Measurements from ENCODE around the gene WRAP73.

The WRAP73 gene

GRCh38 chr1:3609016-3609768 is 40.7 kb downstream of the WRAP73 start:
- no peak for DNase-seq

GRCh38 chr1:3608154-3608553 is 41.7 kb downstream of the WRAP73 start:
- DNase-seq, result no peak

GRCh38 chr1:3607703-3608065 is 42.2 kb downstream of the WRAP73 start:
- no peak for DNase-seq

DNA sequence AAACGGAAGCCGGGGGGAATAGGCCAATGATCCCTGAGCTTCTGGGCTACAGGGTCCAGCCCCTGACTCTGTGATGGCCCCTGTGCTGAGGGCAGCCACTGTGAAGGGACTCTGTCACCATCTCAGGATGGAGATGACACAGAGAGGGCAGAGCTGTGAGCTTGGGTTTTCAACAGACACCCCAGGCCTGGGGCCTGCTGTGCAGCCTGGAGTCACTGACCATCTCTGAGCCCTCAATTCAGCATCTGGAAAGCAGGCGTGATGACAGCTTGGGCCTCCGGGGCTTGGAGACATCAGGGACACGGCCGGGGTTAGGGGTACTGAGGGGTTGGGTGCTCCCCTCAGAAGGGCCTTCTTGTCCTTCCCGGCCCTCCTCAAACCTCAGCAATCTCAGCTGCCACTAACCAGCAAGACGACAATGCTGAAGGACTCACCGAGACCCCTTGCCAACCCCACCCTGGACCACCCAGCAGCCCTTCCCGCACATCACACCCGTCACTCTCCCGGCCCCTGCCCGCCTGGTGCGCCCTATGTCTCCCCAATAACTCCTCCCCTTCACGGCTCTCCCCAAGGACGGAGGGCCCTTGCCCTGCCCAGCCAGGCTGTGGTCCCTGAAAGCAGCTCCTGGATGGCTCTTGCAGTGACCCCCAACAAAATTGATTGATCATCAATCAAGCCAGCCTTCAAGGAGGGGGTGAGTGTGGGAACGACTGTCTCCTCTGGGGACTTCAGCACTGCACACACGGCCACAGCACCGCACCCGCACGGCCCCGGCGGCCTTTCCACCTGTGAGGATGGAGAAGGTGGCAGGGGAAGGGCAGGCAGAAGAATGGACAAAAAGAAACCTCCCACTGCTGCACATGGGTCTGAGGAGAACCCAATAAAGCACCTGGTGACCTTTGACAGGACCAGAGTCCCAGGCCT is 42.9 kb downstream of the WRAP73 start:
- DNase-seq, result no peak

- DNase-seq, result no peak
These were observed 44.7 kb downstream of the WRAP73 start for GRCh38 chr1:3604997-3605823.

- no peak for DNase-seq
These were observed 45.4 kb downstream of the WRAP73 start for GRCh38 chr1:3604468-3604974.

DNA sequence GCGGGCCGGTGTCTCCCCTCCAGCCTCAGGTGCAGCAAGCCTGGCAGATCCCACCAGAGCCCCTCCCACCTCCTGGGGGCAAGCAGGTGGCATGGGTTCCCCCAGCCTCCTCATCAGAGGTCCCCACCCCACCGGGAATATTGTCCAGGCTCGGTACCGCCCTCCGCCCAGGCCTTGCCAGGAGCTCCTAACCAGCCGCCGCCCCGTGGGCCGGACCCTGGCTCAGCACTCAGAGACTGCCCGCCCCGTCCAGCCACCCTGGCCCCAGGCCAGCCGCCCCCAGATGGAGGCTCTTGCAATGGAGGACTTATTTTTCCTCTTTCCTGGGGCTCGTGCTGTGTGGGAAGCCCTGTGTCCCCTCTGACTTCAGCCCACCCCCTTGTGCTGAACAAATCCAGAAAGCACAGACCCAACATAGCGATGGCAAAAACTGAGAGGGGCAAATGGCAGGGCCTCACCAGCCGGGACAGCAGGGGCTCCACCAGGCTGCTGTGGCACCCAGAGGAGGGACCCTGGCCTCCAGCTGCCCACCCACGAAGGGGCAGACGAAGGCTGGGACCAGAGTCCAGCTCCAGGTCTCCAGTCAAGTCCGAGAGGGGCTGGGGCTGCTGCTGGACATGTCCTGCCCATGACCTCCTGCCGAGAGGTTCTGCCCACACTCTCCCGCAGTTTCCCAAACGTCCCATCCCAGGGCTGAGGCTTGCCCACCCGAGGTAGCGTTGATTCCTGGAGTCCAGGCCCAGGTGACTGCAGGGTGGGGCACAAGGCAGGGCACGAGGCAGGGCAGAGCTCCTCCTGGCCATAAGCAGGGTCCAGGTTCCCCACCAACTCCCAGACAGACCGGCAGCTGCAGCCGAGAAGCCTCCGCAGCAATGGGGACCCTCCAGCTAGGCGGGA is 46.1 kb downstream of the WRAP73 start:
- no peak for DNase-seq

DNA sequence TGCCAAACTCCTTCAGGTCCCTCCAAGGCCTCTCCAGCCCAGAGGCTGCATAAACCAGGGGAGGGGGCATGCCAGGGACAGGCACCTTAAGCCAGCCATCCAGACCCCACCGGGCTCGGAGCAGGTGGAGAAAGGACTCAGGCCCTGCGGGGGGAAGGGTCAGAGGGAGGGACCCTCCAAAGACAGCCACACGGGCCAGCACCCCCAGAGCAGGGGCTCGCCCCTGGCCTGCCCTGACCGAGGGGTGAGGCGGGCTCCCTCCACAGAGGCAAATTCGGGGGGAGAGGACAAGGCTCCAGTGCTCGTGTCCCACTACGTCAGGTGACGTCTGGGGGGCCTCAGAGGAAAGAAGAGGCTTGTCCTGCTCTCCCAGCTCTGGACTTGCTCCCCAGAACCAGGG is 46.7 kb downstream of the WRAP73 start:
- no peak for DNase-seq

DNA sequence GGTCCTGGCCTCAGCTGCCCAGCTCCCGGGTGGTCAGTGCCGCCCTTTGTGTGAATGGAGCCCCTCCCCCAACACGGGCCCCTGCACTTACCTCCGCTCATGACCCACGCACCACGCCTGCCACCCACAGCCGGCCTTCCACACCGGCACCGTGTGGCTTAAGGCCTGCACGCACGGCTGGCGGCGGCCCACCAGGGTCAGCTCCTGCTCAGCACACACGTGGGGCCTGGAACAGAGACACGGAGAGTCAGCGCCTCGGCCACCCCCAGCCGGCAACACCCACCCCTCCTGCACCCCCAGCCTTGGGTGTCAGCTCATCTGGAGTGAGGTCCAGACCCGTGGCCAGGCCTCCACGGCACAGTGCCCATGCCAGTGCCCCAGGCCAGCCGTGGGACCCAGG is 47.5 kb downstream of the WRAP73 start:
- no peak for DNase-seq

GRCh38 chr1:3601743-3602142 is 48.2 kb downstream of the WRAP73 start:
- no peak for DNase-seq

- no peak for DNase-seq
These were observed 49.5 kb downstream of the WRAP73 start for GRCh38 chr1:3600354-3600753.

DNA sequence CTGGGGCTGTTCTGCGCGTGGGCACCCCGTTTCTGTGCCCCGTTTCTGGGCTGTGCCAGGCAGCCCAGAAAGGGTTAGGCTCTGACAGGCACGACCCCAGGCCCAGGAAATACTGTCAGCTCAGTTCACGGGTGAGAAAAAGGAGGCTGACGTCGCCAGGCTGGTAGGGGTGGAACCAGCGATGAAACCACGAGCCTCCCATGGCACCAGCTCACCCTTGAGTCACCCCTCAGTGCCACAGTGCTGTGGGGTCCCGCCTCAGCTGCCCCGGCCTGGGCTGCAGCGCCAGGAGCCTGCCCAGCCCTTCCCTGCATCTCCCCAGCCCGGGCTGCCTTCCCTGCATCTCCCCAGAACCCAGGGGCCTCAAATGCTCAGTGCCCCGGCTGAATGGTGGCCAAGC is 50.1 kb downstream of the WRAP73 start:
- DNase-seq, result no peak

DNA sequence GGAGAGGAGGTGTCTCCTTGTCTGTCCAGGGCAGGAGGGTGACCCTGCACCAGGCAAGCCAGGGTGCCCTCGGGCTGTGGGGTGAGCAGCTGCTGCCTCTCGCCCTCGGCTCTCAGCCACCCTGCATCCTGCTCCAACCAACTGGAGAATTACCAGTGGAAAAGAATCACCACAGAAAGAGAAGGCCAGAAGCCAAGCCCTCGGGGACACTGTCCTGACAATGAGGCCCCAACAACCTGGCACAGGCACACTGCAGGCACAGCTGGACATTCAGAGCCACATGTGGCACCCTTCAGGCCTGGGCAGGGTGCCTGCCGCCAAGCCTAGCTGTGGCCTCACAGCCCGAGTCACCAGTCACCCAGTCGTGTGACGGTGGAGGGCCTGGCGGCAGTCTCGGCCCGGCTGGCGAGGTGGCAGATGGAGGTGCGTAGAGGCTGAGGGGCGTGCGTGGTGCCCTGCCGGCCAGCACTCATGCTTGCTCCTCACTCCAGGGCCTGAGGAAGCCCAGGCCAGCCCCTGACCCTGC is 50.6 kb downstream of the WRAP73 start:
- DNase-seq, result no peak

DNA sequence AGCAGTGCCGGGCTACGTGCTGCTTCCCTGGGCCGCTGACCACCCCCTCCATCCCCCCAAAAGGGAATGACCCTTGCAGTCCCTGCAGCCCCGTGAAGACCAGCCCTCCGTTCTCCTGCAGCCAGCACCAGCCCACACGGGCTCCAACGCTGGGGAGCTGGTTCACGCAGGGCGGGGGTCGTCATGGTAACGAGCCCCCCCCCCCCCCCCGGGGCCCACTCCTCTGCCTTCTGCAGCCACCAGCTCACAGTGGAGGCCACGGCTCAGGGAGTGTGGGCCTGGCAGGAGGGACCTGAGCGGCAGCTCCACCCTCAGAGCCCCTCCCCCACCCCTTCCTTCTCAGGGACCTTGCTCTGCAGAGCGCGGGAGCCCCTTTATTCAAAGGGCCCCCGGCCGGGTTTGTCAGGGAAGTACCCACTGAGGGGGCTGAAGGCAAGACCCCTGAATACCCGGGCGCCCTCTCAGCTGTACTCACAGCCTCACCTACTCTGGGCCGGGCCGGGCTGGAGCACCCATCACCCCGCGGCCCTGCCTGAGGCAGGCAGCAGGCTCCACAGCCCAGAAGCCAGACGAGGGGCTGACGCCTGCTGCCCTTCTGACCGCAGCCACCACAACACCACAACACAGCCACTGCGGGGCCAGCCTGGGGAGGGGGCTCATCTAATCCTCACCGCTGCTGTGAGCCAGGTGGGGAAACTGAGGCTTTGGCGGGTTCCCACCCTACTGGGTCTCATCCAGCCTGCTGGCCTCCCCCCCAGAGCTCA is 51.2 kb downstream of the WRAP73 start:
- DNase-seq, result no peak

DNA sequence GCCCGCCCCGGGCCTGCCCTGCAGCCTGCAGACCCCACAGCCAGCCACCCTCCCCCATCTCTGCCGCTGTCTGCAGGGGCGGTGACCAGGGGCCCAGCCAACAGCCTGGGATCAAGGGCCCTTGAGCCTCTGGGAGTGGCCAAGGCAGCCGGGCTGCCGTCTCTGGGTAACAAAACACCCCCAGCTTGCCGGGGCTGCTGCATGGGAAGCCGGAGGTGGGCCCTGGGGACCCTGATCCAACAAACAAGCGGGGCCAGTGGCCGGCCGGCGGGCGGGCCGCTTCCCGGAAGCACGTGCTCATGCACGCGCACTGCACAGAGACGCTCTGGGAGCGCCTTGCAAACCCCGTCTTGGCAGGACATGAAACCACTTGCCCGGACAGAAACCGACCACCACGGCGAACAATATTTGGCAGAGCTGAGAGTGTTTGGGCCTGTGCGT is 51.8 kb downstream of the WRAP73 start:
- no peak for DNase-seq

- no peak for DNase-seq
These were observed 52.3 kb downstream of the WRAP73 start for GRCh38 chr1:3597599-3597964.

- DNase-seq, result no peak
These were observed 53.0 kb downstream of the WRAP73 start for GRCh38 chr1:3596663-3597598.

GRCh38 chr1:3595949-3596348 is 54.0 kb downstream of the WRAP73 start:
- DNase-seq, result no peak

GRCh38 chr1:3594706-3595377 is 55.1 kb downstream of the WRAP73 start:
- DNase-seq, result no peak

Data from NK-92 treated with Interleukin-12 subunit alpha and Interleukin-12 subunit beta, amount 100 ng/mL, for 24 hours (cell line).